A549 (cell line): ENCODE data around the gene GMDS. TPM values are rescaled to one million over a fixed set of nuclear protein-coding genes. Genes with fewer than 3 reads are reported as not detected.

Source experiments
- ATAC-seq, 2 experiments: fragments of 200-7000 bp in 1 of 2; fragments of >200 bp in 1 of 2; cut with Nextera tagmentation in 1 of 2; cut with Tn5 transposase in 1 of 2; 3 replicates each; pipeline versions ENCODE4 v1.8.0 to v1.9.1; 2018 to 2020; ENCODE audit warnings: mild to moderate bottlenecking in 1 of 2, moderate library complexity in 1 of 2
- CTCF ChIA-PET: fragments of 300-600 bp; sonication (Branson Sonifier 250); formaldehyde crosslinking; extraction: SDS; loops from one replicate; lab custom pipeline; 2021; ENCODE audit warnings: antibody characterized with exemption, inconsistent platforms; lab: Yijun Ruan, JAX
- POLR2A ChIA-PET: fragments of 350-600 bp; formaldehyde crosslinking; extraction: SDS; loops from one replicate; lab custom pipeline; 2021; ENCODE audit warnings: antibody characterized with exemption, inconsistent platforms; lab: Yijun Ruan, JAX
- DNase-seq, 2 experiments: peaks; one replicate each; pipeline versions ENCODE4 v3.0.0 to v3.0.0-alpha.2; 2011 to 2016; ENCODE audit warnings: low read depth in 1 of 2, low spot score in 1 of 2
- FAIRE-seq: peaks from 2 replicates; lab custom pipeline; 2011; peaks lifted over from hg19 to GRCh38; lab: Jason Lieb, UNC
- H3K27ac ChIP-seq, 2 experiments: fragments of >200 bp; sonication (Bioruptor Twin); formaldehyde crosslinking; 3 replicates each; pipeline ENCODE4 v1.5.1; 2016 to 2017
- H3K4me1 ChIP-seq: fragments of >200 bp; sonication (Bioruptor Twin); formaldehyde crosslinking; 3 replicates; pipeline ENCODE4 v1.6.1; 2016
- H3K4me2 ChIP-seq: fragments of >200 bp; sonication (Bioruptor Twin); formaldehyde crosslinking; 3 replicates; pipeline ENCODE4 v1.6.1; 2016
- H3K4me3 ChIP-seq: fragments of >200 bp; sonication (Bioruptor Twin); formaldehyde crosslinking; 3 replicates; pipeline ENCODE4 v1.5.1; 2016
- H3K9me3 ChIP-seq: fragments of >200 bp; sonication (Bioruptor Twin); formaldehyde crosslinking; 3 replicates; pipeline ENCODE4 v1.6.1; 2016
- BHLHE40 ChIP-seq: IDR thresholded peaks from 2 replicates; pipeline ENCODE4 v1.6.1; 2012; ENCODE audit warnings: low read depth, low read length, inconsistent platforms
- CBX8 ChIP-seq: fragments of 200-600 bp; sonication (generic); IDR thresholded peaks from 2 replicates; pipeline ENCODE4 v1.6.1; 2016
- CHD2 ChIP-seq: fragments of 150-350 bp; IDR thresholded peaks from 2 replicates; pipeline ENCODE4 v1.6.1; 2014; ENCODE audit warnings: low read length; ENCODE audit not compliant: partially characterized antibody
- E2F6 ChIP-seq: IDR thresholded peaks from 2 replicates; pipeline ENCODE4 v1.6.1; 2012; ENCODE audit warnings: low read depth, borderline replicate concordance
- EHF ChIP-seq: fragments of 250-450 bp; sonication (Bioruptor Pico); IDR thresholded peaks from 2 replicates; pipeline ENCODE4 v1.5.0; 2020; ENCODE audit warnings: mild to moderate bottlenecking
- EHMT2 ChIP-seq: fragments of 200-600 bp; sonication (generic); IDR thresholded peaks from 2 replicates; pipeline ENCODE4 v1.6.1; 2016; ENCODE audit warnings: antibody characterized with exemption, low read depth, mild to moderate bottlenecking, moderate library complexity
- ESRRA ChIP-seq: fragments of 150-350 bp; IDR thresholded peaks from 2 replicates; pipeline ENCODE4 v1.6.1; 2014; ENCODE audit warnings: mild to moderate bottlenecking, low read length, borderline replicate concordance
- KDM1A ChIP-seq: fragments of 200-600 bp; sonication (generic); IDR thresholded peaks from 2 replicates; pipeline ENCODE4 v1.6.1; 2016; ENCODE audit warnings: low read depth, mild to moderate bottlenecking
- MAZ ChIP-seq: fragments of 150-350 bp; IDR thresholded peaks from 2 replicates; pipeline ENCODE4 v1.6.1; 2014; ENCODE audit warnings: antibody characterized with exemption, low read depth, low read length, borderline replicate concordance
- PHF8 ChIP-seq: fragments of 200-600 bp; sonication (generic); IDR thresholded peaks from 2 replicates; pipeline ENCODE4 v1.6.1; 2016; ENCODE audit warnings: low read depth, mild to moderate bottlenecking, antibody characterized with exemption, moderate library complexity, borderline replicate concordance
- POLR2AphosphoS2 ChIP-seq: conservative IDR thresholded peaks from 2 replicates; pipeline ENCODE4 v1.6.1; 2012; ENCODE audit warnings: low read length, improper control_type of control experiment, inconsistent platforms
- RARB ChIP-seq: fragments of 250-450 bp; sonication (Bioruptor Pico); IDR thresholded peaks from 2 replicates; pipeline ENCODE4 v1.8.0; 2021; ENCODE audit warnings: mild to moderate bottlenecking, moderate library complexity
- RNF2 ChIP-seq: fragments of 200-600 bp; sonication (generic); IDR thresholded peaks from 2 replicates; pipeline ENCODE4 v1.6.1; 2016; ENCODE audit warnings: low read depth, mild to moderate bottlenecking, antibody characterized with exemption, moderate library complexity, borderline replicate concordance
- SREBF2 ChIP-seq: fragments of 450-650 bp; IDR thresholded peaks from 2 replicates; pipeline ENCODE4 v1.6.1; 2014; ENCODE audit warnings: mild to moderate bottlenecking, moderate library complexity
- TFCP2L1 ChIP-seq: fragments of 250-450 bp; sonication (Bioruptor Pico); IDR thresholded peaks from 2 replicates; pipeline ENCODE4 v1.5.0; 2021; ENCODE audit warnings: mild to moderate bottlenecking
- TP53 ChIP-seq: fragments of 250-450 bp; sonication (Bioruptor Pico); IDR thresholded peaks from 2 replicates; pipeline ENCODE4 v1.5.0; 2021; ENCODE audit warnings: mild to moderate bottlenecking, moderate library complexity
- ZSCAN20 ChIP-seq: fragments of 250-450 bp; sonication (Bioruptor Pico); IDR thresholded peaks from 2 replicates; pipeline ENCODE4 v1.8.0; 2022; ENCODE audit warnings: mild to moderate bottlenecking, moderate library complexity
- WGBS: methylation state at CpG from one replicate; pipeline ENCODE4 v1.1.6; 2017; ENCODE audit errors: missing lambda C conversion rate; 5-methylcytosine and 5-hydroxymethylcytosine counted together
- polyA plus RNA-seq, 4 experiments: library from polyadenylated mRNA; depleted of rRNA in 3 of 4; stranded (reverse); fragments of >200 nt; fragmentation: RNase III in 1 of 4; extraction: RNeasy Plus Mini Kit Qiagen cat#74134 plus additional on column Dnase treatment in 1 of 4; gene quantifications; 2 replicates in 3 of 4; 3 replicates in 1 of 4; pipeline ENCODE4 v1.2.3, GENCODE V29; 2011 to 2017
- TF ChIP-seq, protein P1 (sequence below): IDR thresholded peaks from 2 replicates; pipeline ENCODE4 v1.6.1; 2012
- TF ChIP-seq, protein P2 (sequence below): fragments of >200 bp; sonication (Bioruptor Twin); formaldehyde crosslinking; IDR thresholded peaks from 3 replicates; pipeline ENCODE4 v1.5.1; 2016
- TF ChIP-seq, protein P3 (sequence below): fragments of 250-450 bp; sonication (Bioruptor Pico); IDR thresholded peaks from 2 replicates; pipeline ENCODE4 v1.5.0; 2021; ENCODE audit warnings: mild to moderate bottlenecking, moderate library complexity, borderline replicate concordance
- TF ChIP-seq, protein P4 (sequence below): fragments of 200-600 bp; sonication (generic); IDR thresholded peaks from 2 replicates; pipeline ENCODE4 v1.6.1; 2016; ENCODE audit warnings: antibody characterized with exemption, mild to moderate bottlenecking, moderate library complexity

Gene GMDS
- polyA plus RNA-seq, 2 of the 4 experiments (the other 2 are of a cell fraction) = 9.9 to 12.4 TPM

DNA sequence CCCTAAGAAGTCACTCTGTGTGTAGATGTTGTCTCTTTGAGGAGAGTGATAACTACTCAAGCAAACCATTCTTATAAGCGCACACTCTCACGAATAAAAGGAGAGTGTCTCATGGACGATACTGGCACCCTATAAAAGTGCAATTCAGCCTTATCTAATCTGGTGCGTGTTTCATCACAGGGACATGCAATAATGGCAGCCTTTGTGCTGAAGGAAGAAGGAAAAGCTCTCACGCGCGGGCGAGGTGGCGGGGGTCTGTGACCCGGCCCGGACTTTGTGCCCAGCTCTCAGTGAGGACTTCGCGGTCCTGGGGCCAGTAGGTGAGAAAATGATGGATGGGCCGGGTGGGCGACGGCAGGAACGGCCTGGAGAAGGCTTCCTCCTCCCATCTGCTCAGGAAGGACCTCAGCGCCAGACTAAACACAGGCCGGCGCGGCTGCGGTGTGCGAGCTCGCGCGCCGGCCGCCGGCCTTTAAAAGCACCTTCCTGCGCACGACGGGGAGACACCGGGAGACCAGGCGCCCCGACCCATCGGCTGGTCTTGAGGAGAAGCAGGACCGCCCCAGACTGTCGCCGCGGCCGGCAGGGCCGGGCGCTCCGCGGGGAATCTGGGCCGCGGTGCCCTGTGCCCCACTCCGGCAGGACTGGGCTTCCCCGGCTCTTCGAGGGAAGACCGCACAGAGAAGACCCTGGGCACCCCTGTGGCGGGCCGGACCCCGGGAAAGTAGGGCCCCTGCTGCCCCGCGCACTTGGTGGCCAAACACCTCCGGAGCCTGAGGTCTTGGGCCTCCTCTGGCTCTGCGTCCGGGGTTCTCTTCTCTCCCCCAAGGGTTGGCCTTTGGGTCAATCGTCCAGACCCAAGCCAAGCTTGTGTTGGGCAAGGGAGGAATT, 644.0 kb downstream of the GMDS start:
- Histone ChIP-seq H3K9me3 (no peaks in the 10 kb centered on the region), H3K4me3 (no peak overlapping the region), H3K27ac (no peak overlapping the region), H3K4me1 (peaks cover 18% of the 10 kb centered on the region), H3K4me2 (no peak overlapping the region)
- TF ChIP-seq RARB (CRISPR knock-in tag) (no peak), ZSCAN20 (CRISPR knock-in tag) (no peak), PHF8 (no peak), KDM1A (no peak), EHMT2 (no peak), MAZ (no peak)
- TF ChIP-seq, protein P1, sequence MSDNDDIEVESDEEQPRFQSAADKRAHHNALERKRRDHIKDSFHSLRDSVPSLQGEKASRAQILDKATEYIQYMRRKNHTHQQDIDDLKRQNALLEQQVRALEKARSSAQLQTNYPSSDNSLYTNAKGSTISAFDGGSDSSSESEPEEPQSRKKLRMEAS = no peak
- TF ChIP-seq, protein P2, sequence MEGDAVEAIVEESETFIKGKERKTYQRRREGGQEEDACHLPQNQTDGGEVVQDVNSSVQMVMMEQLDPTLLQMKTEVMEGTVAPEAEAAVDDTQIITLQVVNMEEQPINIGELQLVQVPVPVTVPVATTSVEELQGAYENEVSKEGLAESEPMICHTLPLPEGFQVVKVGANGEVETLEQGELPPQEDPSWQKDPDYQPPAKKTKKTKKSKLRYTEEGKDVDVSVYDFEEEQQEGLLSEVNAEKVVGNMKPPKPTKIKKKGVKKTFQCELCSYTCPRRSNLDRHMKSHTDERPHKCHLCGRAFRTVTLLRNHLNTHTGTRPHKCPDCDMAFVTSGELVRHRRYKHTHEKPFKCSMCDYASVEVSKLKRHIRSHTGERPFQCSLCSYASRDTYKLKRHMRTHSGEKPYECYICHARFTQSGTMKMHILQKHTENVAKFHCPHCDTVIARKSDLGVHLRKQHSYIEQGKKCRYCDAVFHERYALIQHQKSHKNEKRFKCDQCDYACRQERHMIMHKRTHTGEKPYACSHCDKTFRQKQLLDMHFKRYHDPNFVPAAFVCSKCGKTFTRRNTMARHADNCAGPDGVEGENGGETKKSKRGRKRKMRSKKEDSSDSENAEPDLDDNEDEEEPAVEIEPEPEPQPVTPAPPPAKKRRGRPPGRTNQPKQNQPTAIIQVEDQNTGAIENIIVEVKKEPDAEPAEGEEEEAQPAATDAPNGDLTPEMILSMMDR = no peak
- ATAC-seq (no peak), FAIRE-seq (no peak), DNase-seq (no peak)
- 90% methylated on average over 17 of the region's 60 CpGs for WGBS
- ChIA-PET CTCF (interaction anchor here (1.9 to 2.8 kb wide), 3 partner anchors 10 to 595 kb away, joined by 5 to 12 read pairs (median 10); no protein-coding TSS in a partner anchor), POLR2A (no interaction called here)

- no peak for ATAC-seq
- no peak for FAIRE-seq
- no peak for TF ChIP-seq BHLHE40
- no peak for TF ChIP-seq RNF2
- TF ChIP-seq, all 56 proteins: peak for 0
- 56% methylated on average over 15 of the region's 15 CpGs for WGBS
- no peak overlapping the region for H3K4me2 ChIP-seq
- no peak overlapping the region for H3K27ac ChIP-seq
- H3K9me3 ChIP-seq = no peaks in the 10 kb centered on the region
- no peak overlapping the region for H3K4me3 ChIP-seq
- peaks cover 18% of the 10 kb centered on the region for H3K4me1 ChIP-seq
- no peak for DNase-seq
- POLR2A ChIA-PET = no interaction called here
- CTCF ChIA-PET = interaction anchor here (1.0 to 2.8 kb wide), 4 partner anchors 504 to 1150 kb away, joined by 3 to 12 read pairs (median 5); partner anchors contain the start of gene MYLK4
These were observed 644.6 kb downstream of the GMDS start for GRCh38 chr6:1600764-1601157.

DNA sequence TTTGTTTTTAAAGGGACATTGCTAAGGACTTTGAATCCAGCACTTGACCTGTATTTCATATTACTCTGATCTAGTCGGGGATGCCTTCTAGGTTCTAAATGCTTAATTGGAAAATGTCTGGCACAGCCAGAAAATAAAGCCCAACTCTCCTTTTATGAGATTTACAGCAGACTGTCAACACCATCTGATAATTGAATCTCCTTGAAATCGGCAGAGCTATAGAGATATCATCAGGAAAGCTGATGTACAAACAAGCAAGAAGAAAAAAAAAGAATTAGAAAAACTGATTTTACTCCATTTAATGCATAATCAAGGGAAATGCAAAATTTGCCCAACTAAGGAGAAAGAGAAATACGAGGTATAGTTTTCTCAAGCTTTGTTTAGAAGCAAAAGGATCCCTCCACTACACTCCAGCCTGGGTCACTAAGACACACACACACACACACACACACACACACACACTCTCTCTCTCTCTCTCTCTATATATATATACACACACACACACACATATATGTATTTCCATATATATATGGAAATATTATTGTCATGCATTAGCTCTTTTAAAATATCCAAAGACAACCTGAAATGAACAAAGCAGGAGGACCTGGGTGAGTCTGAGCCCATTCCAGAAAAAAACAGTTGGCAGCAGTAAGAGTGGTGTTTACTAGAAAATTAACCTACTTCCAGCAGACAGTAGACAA, 645.2 kb downstream of the GMDS start:
- FAIRE-seq (no peak), ATAC-seq (no peak), DNase-seq (no peak)
- ChIA-PET CTCF (interaction anchor here (1.0 to 2.8 kb wide), 4 partner anchors 504 to 1150 kb away, joined by 3 to 12 read pairs (median 6); partner anchors contain the start of gene MYLK4), POLR2A (no interaction called here)
- 53% methylated on average over 3 of the region's 3 CpGs for WGBS
- no peak overlapping the region for H3K27ac ChIP-seq
- H3K4me3 ChIP-seq = no peak overlapping the region
- H3K4me1 ChIP-seq = peaks cover 18% of the 10 kb centered on the region
- no peaks in the 10 kb centered on the region for H3K9me3 ChIP-seq
- no peak overlapping the region for H3K4me2 ChIP-seq
- TF ChIP-seq TFCP2L1 (no peak), ESRRA (no peak), EHF (CRISPR knock-in tag) (no peak), TP53 (CRISPR knock-in tag) (no peak), POLR2AphosphoS2 (no peak), CBX8 (no peak), SREBF2 (no peak), E2F6 (no peak), CHD2 (no peak), RNF2 (no peak)
- TF ChIP-seq, protein P3, sequence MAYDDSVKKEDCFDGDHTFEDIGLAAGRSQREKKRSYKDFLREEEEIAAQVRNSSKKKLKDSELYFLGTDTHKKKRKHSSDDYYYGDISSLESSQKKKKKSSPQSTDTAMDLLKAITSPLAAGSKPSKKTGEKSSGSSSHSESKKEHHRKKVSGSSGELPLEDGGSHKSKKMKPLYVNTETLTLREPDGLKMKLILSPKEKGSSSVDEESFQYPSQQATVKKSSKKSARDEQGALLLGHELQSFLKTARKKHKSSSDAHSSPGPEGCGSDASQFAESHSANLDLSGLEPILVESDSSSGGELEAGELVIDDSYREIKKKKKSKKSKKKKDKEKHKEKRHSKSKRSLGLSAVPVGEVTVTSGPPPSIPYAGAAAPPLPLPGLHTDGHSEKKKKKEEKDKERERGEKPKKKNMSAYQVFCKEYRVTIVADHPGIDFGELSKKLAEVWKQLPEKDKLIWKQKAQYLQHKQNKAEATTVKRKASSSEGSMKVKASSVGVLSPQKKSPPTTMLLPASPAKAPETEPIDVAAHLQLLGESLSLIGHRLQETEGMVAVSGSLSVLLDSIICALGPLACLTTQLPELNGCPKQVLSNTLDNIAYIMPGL (CRISPR knock-in tag) = no peak
- TF ChIP-seq, protein P4, sequence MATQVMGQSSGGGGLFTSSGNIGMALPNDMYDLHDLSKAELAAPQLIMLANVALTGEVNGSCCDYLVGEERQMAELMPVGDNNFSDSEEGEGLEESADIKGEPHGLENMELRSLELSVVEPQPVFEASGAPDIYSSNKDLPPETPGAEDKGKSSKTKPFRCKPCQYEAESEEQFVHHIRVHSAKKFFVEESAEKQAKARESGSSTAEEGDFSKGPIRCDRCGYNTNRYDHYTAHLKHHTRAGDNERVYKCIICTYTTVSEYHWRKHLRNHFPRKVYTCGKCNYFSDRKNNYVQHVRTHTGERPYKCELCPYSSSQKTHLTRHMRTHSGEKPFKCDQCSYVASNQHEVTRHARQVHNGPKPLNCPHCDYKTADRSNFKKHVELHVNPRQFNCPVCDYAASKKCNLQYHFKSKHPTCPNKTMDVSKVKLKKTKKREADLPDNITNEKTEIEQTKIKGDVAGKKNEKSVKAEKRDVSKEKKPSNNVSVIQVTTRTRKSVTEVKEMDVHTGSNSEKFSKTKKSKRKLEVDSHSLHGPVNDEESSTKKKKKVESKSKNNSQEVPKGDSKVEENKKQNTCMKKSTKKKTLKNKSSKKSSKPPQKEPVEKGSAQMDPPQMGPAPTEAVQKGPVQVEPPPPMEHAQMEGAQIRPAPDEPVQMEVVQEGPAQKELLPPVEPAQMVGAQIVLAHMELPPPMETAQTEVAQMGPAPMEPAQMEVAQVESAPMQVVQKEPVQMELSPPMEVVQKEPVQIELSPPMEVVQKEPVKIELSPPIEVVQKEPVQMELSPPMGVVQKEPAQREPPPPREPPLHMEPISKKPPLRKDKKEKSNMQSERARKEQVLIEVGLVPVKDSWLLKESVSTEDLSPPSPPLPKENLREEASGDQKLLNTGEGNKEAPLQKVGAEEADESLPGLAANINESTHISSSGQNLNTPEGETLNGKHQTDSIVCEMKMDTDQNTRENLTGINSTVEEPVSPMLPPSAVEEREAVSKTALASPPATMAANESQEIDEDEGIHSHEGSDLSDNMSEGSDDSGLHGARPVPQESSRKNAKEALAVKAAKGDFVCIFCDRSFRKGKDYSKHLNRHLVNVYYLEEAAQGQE = no peak
